AG09319 (cell line): ENCODE data around the gene THBD.

Experiments
- DNase-seq: peaks from one replicate; pipeline ENCODE4 v3.0.0-alpha.2; 2010; ENCODE audit warnings: low read depth; ENCODE audit errors: extremely low read depth
- TF ChIP-seq, protein P1 (sequence below): IDR thresholded peaks from 2 replicates; pipeline ENCODE4 v1.5.1; 2011; ENCODE audit warnings: low read depth, mild to moderate bottlenecking, inconsistent platforms, low read length, moderate library complexity

Gene THBD

GRCh38 chr20:23088866-23089265 is 39.4 kb upstream of the THBD start:
- DNase-seq, result no peak
- TF ChIP-seq, protein P1, sequence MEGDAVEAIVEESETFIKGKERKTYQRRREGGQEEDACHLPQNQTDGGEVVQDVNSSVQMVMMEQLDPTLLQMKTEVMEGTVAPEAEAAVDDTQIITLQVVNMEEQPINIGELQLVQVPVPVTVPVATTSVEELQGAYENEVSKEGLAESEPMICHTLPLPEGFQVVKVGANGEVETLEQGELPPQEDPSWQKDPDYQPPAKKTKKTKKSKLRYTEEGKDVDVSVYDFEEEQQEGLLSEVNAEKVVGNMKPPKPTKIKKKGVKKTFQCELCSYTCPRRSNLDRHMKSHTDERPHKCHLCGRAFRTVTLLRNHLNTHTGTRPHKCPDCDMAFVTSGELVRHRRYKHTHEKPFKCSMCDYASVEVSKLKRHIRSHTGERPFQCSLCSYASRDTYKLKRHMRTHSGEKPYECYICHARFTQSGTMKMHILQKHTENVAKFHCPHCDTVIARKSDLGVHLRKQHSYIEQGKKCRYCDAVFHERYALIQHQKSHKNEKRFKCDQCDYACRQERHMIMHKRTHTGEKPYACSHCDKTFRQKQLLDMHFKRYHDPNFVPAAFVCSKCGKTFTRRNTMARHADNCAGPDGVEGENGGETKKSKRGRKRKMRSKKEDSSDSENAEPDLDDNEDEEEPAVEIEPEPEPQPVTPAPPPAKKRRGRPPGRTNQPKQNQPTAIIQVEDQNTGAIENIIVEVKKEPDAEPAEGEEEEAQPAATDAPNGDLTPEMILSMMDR, result no peak

- TF ChIP-seq, protein P1, result no peak
- DNase-seq, result no peak
Observed at GRCh38 chr20:23087587-23088251, 38.2 kb upstream of the THBD start.

DNA sequence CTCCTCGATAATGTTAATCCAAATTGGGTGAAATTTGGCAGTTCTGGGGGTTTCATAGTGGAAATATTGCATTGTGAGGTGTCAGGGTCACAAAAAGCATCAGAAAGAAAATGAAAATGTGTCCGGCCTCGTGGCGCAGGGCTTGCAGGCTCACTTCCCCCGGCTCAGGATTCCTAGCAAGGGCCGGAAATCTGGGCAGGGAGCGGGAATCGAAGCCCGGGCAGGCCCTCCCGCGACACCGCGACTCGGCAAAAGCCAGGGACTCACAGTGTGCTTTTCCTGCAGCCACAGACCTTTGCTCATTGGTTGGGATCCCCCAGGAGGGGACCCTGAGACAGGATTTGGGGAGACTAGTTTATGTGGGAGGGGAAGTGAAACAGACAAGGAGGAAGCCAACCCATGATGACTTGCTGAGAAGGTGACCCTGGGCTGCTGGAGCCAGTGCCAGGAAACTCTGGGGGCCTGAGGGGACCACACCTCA is 37.5 kb upstream of the THBD start:
- TF ChIP-seq, protein P1, result no peak
- DNase-seq, result no peak

DNA sequence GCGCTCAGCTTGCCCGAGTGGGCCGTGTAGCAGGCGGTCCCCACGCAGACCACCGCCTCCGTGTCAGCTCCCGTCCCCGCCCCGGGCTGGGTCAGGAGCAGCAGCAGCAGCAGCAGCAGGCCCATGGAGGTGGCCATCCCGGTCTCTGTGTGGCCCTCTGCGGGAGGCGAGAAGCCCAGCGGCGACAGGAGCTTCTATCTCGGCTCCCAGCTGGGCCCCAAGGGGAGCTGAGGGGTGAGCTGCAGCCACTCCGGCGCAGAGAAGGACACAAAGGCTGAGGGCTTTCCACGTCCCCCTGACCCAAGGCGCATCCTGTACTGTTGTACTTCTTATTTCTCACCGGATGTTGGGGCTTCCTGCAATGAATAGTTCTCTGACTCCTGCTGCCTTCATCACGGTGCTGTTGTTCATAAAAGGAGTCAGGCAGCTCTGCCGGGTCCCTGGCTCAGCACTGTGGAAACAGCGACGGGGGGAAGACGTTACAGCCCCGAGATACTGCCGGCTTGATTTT is 36.6 kb upstream of the THBD start, which contains the start of gene CD93:
Gene CD93 (minus strand): TSS at position 269 of the 511 bp plus-strand sequence. CDS start 132 bp downstream, at position 137.
- DNase-seq, result no peak

GRCh38 chr20:23085436-23086055 is 36.1 kb upstream of the THBD start:
- DNase-seq, result no peak
- TF ChIP-seq, protein P1, result no peak

More for the DNA sequence above, 36.6 kb upstream of the THBD start, which contains the start of gene CD93:
- TF ChIP-seq, protein P1, result no peak

DNA sequence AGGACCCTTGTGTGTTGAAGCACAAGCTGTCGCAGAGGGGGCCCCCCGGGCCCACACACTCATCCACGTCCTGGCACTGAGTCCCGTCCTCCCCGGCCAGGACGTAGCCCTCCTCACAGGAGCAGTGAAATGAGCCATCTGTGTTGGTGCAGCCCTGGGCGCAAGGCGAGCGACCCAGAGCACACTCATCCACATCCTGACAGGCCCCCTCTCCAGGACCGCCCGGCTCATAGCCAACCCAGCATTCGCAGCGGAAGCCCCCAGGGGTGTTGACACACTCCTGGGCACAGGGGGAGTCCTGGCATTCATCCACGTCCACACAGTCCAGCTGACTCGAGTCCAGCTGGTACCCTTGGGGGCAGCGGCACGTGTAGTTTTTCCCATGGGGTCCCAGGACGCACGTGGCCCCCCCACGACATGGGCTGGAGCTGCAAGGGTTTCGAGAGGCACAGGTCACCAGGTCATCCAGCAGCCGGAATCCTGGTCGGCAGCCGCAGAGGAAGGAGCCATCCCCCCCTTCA is 35.4 kb upstream of the THBD start:
- DNase-seq, result no peak
- TF ChIP-seq, protein P1, result no peak

GRCh38 chr20:23084282-23084844 is 34.9 kb upstream of the THBD start:
- TF ChIP-seq, protein P1, result no peak
- DNase-seq, result no peak
